Endothelial cell (in vitro differentiated cells): ENCODE results near the gene FRK. TPM values are rescaled to one million over a fixed set of nuclear protein-coding genes. Genes with fewer than 3 reads are reported as not detected.

Source experiments
- DNase-seq: peaks from one replicate; pipeline ENCODE4 v3.0.0; 2021; ENCODE audit warnings: low spot score
- H3K27ac Mint-ChIP-seq: one replicate; pipeline ENCODE4 v1.8.0; 2021; ENCODE audit warnings: mixed read lengths, inconsistent platforms; ENCODE audit not compliant: unreplicated experiment
- H3K27me3 Mint-ChIP-seq: one replicate; pipeline ENCODE4 v1.8.0; 2021; ENCODE audit warnings: mild to moderate bottlenecking, moderate library complexity, mixed read lengths, inconsistent platforms; ENCODE audit not compliant: unreplicated experiment
- H3K36me3 Mint-ChIP-seq: one replicate; pipeline ENCODE4 v1.8.0; 2021; ENCODE audit warnings: mild to moderate bottlenecking, low read depth, mixed read lengths, inconsistent platforms; ENCODE audit not compliant: unreplicated experiment
- H3K4me1 Mint-ChIP-seq: one replicate; pipeline ENCODE4 v1.8.0; 2021; ENCODE audit warnings: mild to moderate bottlenecking, mixed read lengths, inconsistent platforms; ENCODE audit not compliant: unreplicated experiment
- H3K4me3 Mint-ChIP-seq: one replicate; pipeline ENCODE4 v1.8.0; 2021; ENCODE audit warnings: mild to moderate bottlenecking, mixed read lengths, inconsistent platforms; ENCODE audit not compliant: unreplicated experiment
- H3K9me3 Mint-ChIP-seq: one replicate; pipeline ENCODE4 v1.8.0; 2021; ENCODE audit warnings: mixed read lengths, inconsistent platforms; ENCODE audit not compliant: unreplicated experiment
- CTCF ChIP-seq: fragments of 200-600 bp; sonication (generic); IDR thresholded peaks from one replicate; pipeline ENCODE4 v1.5.0; 2021; ENCODE audit warnings: antibody characterized with exemption; ENCODE audit not compliant: unreplicated experiment
- total RNA-seq: library from RNA; stranded (reverse); fragmentation: NEBNext Ultra II Directional; extraction: Animal tissue kit (Norgen Biotek cat#: 25700); gene quantifications from one replicate; pipeline ENCODE4 v1.2.1, GENCODE V29; 2021; ENCODE audit not compliant: unreplicated experiment

The FRK gene
- total RNA-seq, 1 donor from 2014 or later = 0.08 TPM

GRCh38 chr6:116036885-116037284 is 23.8 kb downstream of the FRK start:
- no peaks in the 10 kb centered on the region for H3K9me3 Mint-ChIP-seq
- H3K4me3 Mint-ChIP-seq = no peak overlapping the region
- no peaks in the 10 kb centered on the region for H3K27me3 Mint-ChIP-seq
- no peak for DNase-seq
- no peak for TF ChIP-seq CTCF
- no peaks in the 10 kb centered on the region for H3K36me3 Mint-ChIP-seq
- peaks cover 2% of the 10 kb centered on the region for H3K4me1 Mint-ChIP-seq
- H3K27ac Mint-ChIP-seq = no peak overlapping the region

DNA sequence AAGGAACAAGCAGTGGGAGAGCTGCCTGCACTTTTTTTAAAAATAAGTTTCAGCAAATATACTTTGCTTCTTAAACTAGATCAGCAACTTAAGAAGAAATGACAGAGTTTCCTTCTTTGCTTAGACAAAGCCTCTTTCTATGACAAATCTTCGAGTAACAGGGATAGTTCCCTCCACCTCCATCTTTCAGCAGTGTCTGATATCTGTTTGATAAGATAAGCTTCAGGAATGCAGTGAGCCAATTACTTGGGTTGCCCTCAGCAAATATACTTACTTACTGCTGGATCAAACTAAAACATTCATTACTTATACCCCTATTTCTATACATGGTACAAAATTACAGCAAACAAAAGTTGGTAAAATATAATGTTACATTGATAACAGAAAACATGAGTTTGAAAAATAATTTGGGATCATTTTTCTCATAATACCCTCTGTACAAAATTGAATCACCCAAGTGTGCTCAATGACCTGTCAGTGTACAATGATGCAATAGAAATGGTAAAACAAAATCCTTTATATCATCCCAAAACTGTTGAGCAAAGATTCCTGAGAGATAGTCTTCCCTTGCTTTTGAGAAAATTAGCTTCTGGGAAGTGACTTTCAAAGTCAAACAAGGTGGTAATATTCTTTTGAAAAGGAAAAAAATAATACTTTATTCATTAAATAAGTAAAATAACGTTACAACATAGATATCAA is 24.5 kb downstream of the FRK start:
- H3K36me3 Mint-ChIP-seq = no peaks in the 10 kb centered on the region
- no peak for TF ChIP-seq CTCF
- H3K27me3 Mint-ChIP-seq = no peaks in the 10 kb centered on the region
- no peak overlapping the region for H3K4me3 Mint-ChIP-seq
- no peak for DNase-seq
- peaks cover 2% of the 10 kb centered on the region for H3K4me1 Mint-ChIP-seq
- no peaks in the 10 kb centered on the region for H3K9me3 Mint-ChIP-seq
- H3K27ac Mint-ChIP-seq = no peak overlapping the region

- Mint-ChIP-seq H3K9me3 (no peaks in the 10 kb centered on the region), H3K27me3 (no peaks in the 10 kb centered on the region), H3K4me3 (no peak overlapping the region), H3K4me1 (peaks cover 2% of the 10 kb centered on the region), H3K27ac (no peak overlapping the region), H3K36me3 (no peaks in the 10 kb centered on the region)
- no peak for DNase-seq
- no peak for TF ChIP-seq CTCF
These were observed 25.1 kb downstream of the FRK start for GRCh38 chr6:116035616-116036015.

DNA sequence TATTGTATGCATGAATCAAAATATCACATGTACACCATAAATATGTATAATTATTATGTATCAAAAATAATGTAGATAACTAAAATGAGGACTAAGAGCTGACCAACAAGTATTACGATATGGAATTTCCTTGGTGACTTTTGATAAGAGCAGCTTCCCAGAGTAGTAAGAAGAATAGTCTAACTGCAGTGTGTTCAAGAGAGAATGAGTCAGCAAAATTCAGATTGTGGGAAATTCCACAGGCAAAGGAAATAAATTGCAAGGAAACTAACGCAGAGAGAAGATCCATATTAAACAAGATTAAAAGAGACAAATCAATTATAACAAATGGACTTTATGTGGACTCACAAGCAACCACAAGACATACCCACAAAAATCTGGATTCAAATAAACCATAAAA is 26.4 kb downstream of the FRK start:
- no peak overlapping the region for H3K4me3 Mint-ChIP-seq
- H3K27ac Mint-ChIP-seq = no peak overlapping the region
- H3K27me3 Mint-ChIP-seq = no peaks in the 10 kb centered on the region
- H3K9me3 Mint-ChIP-seq = no peaks in the 10 kb centered on the region
- H3K4me1 Mint-ChIP-seq = peaks cover 2% of the 10 kb centered on the region
- H3K36me3 Mint-ChIP-seq = no peaks in the 10 kb centered on the region
- TF ChIP-seq CTCF = no peak
- DNase-seq = no peak

GRCh38 chr6:116033687-116034303 is 26.9 kb downstream of the FRK start:
- Mint-ChIP-seq H3K4me1 (peaks cover 2% of the 10 kb centered on the region), H3K9me3 (no peaks in the 10 kb centered on the region), H3K27ac (no peak overlapping the region), H3K4me3 (no peak overlapping the region), H3K36me3 (no peaks in the 10 kb centered on the region), H3K27me3 (no peaks in the 10 kb centered on the region)
- no peak for TF ChIP-seq CTCF
- no peak for DNase-seq
